NB4 (cell line): ENCODE data around the gene MAT1A.
"Not testable (repeated sequence)": the region's sequence is repeated elsewhere in the genome, so short reads cannot be mapped to it uniquely, and the experiment has no call there.

Experiments
- POLR2A ChIP-seq: IDR thresholded peaks from 2 replicates; pipeline ENCODE4 v1.6.1; 2011; ENCODE audit warnings: mild to moderate bottlenecking; ENCODE audit not compliant: insufficient read length; ENCODE audit errors: extremely low read depth
- TF ChIP-seq, protein P1 (sequence below): IDR thresholded peaks from one replicate; pipeline ENCODE4 v1.5.1; 2012; ENCODE audit warnings: low read depth, low read length

DNA sequence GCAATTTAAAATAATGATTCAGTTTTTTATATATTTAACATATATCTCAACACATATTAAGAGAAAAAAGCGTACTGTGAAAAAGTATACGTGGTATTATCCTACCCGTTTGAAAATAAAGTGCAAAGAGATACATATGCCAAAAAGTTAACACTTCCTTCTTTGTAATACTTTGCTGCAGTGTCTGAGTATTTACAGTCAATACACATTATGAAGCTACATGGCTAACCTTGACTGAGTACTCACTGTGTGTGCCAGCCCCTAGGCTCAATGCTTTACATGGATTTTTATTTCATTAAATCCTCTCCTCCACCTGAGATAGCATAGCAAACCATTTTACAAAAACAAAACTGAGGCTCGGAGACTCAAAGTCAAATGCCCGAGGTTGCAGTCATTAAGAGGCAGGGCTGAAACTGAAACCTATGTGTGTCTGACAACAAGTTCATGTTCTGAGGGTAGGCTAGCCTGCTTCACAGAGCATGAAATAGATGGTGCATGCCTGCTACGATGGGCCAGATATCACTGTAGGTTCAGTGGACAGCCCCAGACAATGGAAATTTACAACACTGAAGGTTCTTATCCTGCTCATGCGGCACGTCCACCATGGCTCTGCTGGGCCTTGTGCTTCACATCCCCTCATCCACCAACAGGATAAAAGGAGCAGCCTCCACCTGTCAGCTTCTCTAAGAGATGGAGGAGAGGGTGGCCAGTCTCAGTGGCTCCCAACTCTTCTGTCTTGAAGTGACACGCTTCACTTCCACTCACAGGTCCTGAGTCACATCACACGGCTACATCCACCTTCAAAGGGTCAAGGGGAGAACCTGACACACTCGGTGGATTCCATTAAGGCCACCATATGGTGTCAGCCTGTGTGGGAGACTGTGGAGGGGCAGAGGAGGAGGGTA is 54.9 kb downstream of the MAT1A start:
- TF ChIP-seq, protein P1, sequence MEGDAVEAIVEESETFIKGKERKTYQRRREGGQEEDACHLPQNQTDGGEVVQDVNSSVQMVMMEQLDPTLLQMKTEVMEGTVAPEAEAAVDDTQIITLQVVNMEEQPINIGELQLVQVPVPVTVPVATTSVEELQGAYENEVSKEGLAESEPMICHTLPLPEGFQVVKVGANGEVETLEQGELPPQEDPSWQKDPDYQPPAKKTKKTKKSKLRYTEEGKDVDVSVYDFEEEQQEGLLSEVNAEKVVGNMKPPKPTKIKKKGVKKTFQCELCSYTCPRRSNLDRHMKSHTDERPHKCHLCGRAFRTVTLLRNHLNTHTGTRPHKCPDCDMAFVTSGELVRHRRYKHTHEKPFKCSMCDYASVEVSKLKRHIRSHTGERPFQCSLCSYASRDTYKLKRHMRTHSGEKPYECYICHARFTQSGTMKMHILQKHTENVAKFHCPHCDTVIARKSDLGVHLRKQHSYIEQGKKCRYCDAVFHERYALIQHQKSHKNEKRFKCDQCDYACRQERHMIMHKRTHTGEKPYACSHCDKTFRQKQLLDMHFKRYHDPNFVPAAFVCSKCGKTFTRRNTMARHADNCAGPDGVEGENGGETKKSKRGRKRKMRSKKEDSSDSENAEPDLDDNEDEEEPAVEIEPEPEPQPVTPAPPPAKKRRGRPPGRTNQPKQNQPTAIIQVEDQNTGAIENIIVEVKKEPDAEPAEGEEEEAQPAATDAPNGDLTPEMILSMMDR: not testable (repeated sequence)
- TF ChIP-seq POLR2A: not testable (repeated sequence)
